ENCODE results near the gene BAZ2B.

GRCh38 chr2:159326569-159327255, 289.6 kb downstream of the BAZ2B start:
- TF ChIP-seq CTCF (IDR thresholded peaks at IDR 0.05): no peak
- no peak for TF ChIP-seq EP300 (IDR thresholded peaks at IDR 0.05)
- no peak for TF ChIP-seq POLR2A (IDR thresholded peaks at IDR 0.05)
- no peak for TF ChIP-seq POLR2AphosphoS5 (IDR thresholded peaks at IDR 0.05)

All from sigmoid colon (tissue), 4 donors.